ENCODE data around the gene ERAP2.

The ERAP2 gene

DNA sequence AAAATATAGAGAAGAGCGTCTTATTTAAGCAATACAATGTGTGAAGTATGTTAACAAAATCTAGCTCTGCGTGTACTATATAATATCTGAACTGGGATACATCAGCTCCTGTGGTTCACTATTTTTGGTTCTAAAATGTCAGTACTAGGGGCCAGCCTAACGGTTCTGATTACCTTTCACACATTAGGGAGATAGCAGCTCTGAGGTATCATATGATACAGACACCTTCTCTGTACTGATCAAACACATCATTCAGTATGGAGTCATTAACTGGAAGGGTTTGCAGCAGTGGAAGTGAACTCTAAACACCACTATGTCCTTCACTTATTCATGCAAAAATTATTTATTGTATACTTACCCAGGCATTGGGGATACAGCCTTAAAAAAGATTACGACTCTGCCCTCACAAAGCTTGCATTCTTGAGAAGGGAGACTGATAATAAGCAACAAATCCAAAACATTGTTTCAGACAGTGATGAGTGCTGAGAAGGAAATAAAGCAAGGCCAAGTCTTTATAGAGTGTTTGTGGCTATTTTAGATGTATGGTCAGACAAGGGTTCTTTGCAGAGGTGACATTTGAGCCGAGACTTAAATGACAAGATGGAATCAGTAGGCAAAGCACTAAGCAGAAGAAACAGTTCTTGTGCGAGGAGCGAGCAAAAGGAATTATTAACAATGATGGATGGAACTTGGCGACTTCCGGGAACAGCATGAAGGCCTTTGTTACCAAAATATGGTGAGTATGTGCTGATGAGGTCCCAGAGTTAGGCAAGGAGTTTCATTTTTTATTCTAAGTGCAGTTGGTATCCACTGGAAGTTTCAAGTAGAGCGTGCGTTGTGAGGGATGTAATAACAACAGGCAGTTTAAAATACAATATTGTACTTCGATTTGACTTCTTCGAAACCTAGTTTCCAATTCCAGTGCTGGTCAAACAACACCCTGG is 57.7 kb downstream of the ERAP2 start:
- DNase-seq (ENCODE audit: low read depth in 2 of 2), result no peak

GRCh38 chr5:96934708-96935558 is 58.6 kb downstream of the ERAP2 start:
- DNase-seq (ENCODE audit: low read depth in 2 of 2), result peak; percentile 78 to 90

DNA sequence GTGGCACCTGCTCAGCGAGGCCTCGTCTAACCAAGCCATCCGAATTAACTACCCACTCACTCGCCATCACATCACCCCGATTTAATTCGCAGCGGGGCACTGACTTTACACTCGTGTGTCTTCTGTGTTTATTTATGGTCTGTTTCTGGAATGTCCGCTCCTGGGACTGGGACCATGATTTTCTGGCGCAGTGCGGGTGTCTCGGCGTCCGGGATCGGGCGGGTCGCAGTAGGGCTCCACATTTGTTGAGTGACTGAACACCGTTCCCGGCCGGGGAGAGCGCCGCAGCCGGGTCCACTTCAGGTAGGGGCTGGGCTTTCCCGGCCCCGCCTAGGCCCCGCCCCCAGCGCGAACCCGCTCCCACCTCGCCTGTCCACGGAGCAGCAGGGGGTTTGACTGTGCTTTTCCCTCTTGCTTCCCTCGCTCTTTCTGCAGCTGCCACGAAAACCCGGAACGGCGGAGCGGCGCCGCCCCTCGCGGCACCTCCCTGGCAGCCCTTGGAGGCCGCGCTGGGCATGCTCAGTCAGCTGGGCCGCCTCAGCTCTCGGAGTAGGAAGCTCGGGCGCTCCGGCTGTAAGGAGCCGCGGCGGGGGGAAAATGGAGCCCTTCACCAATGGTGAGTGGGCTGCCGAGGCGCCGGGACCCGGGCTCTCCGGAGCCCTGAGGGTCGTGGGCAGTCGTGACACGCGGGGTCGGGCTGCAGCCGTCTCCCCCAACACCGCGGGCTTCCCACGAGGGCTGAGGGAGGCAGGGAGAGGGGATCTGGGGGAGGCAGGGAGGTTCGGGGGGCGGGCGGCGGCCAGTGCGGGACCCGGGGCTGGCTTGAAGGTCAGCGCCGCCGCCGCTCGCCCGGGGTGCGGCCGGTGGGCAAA is 59.5 kb downstream of the ERAP2 start, which contains the start of gene LNPEP:
LNPEP (plus strand) TSS at position 522 of the 872 bp plus-strand sequence; CDS start at position 598, 76 bp downstream.
- peak; percentile 87 to 92 for DNase-seq (ENCODE audit: low read depth in 2 of 2)

DNA sequence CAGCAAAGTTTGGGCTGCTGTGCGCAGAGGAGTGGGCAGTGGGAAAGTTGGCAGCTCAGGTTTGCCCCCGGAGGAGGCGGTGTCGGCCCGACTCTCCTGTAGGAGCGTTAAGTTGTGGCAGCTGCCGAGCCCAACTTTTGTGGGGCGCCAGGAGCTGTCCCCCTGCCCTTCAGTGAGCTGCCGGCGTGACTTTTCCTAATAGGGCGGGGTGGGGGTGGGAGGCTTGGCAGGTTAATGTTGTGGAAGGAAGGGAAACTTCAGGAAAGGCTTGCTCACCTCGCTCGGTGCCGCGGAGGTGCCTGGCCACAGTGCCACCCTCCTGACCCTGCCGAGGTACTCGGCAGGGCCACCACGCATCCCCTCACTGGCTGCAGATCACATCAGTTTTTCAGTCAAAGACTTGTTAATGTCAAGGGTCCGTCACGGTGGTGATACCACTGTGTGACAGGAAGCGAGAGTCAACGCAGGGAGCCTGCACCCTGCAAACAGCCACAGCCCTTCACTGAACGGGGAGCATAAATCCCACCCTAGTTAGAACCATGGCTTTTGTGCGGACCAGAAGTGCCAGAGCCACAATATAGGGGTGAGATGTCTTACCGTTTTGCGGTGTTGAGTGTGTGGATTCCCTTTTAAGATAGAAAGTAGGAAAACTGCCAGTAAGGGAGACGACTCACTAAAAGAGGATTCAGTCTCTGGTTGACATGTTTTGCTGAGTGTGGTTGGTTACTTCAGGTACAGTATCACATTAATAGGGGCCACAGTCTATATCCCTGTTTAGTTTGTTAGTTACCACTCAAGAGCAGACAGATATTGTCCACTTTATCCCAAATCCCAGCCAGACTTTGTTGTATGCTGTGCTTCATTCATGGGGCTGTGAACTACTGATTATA is 60.4 kb downstream of the ERAP2 start:
- DNase-seq (ENCODE audit: low read depth in 2 of 2), result peak; percentile 27 to 35

- DNase-seq (ENCODE audit: low read depth in 2 of 2), result no peak
Observed at GRCh38 chr5:96940586-96940985, 64.3 kb downstream of the ERAP2 start.

GRCh38 chr5:96941140-96941539 is 64.8 kb downstream of the ERAP2 start:
- DNase-seq (ENCODE audit: low read depth in 2 of 2), result no peak

GRCh38 chr5:96942078-96942477 is 65.8 kb downstream of the ERAP2 start:
- peak in 1 of 2 donors; percentile 35 for DNase-seq (ENCODE audit: low read depth in 2 of 2)

DNA sequence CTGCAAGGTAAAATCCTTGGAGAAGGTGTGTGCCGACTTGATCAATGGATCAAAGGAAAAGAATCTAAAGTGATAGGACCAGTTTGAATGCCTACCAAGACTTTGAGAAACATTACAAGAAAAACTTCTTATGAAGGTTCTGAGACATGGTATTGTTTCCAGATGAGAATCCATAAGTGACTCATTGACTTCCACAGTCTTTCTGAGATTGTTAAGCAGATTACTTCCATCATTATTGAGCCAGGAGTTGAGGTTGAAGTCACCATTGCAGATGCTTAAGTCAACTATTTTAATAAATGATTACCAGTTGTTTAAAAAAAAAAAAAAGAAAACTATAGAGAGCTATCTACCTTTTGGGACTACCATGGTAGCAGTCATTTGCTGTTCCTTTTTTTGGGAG is 66.6 kb downstream of the ERAP2 start:
- no peak for DNase-seq (ENCODE audit: low read depth in 2 of 2)

GRCh38 chr5:96943799-96944198 is 67.5 kb downstream of the ERAP2 start:
- no peak for DNase-seq (ENCODE audit: low read depth in 2 of 2)

DNA sequence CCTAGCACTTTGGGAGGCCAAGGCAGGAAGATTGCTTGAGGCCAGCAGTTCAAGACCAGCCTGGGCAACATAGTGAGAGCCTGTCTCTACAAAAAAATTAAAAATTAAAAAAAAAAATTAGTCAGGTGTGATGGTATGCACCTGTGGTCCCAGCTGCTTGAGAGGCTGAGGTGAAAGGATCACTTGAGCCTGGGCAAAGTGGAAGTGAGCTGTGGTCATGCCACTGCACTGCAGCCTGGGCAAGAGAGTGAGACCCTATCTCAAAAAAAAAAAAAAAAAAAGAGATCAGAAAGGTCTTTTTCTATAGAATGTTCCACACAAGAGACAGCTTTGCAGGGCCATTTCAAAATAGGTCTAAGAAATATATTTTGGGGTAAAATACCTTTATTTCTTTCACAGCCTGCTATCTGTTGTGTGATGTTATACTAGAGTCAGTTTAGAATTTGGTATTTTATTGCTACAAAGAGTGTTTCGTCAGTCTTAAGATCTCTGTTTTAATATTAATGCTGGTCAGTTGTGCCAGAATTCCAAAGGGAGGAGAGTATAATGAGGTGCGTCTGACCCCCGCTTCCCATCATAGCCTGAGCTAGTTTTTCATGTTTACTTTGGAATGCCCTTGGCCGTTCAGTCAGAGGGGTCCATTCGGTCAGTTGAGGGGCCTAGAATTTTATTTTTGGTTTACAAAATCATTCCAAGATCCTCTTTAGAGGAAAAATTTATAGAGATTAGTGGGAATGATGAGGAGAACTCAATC is 69.0 kb downstream of the ERAP2 start:
- DNase-seq (ENCODE audit: low read depth in 2 of 2), result no peak

DNA sequence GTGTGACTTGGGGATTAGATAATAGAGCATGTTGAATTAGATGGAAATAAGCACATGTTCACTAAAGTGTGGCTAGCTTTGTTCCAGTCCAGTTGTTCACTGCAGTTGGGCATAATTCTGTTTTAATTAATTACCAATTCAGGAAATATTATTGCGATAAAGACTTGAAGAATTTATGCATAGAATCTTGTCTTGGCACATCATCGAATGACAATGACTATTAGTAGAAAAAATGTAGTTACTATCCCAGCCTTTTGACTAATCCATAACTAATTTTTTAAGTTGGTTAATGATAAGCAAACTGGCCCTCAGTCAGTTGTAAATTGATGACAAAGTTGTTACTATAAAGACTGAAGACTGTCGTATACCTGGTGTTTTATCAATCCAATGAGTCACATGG is 70.1 kb downstream of the ERAP2 start:
- no peak for DNase-seq (ENCODE audit: low read depth in 2 of 2)

DNA sequence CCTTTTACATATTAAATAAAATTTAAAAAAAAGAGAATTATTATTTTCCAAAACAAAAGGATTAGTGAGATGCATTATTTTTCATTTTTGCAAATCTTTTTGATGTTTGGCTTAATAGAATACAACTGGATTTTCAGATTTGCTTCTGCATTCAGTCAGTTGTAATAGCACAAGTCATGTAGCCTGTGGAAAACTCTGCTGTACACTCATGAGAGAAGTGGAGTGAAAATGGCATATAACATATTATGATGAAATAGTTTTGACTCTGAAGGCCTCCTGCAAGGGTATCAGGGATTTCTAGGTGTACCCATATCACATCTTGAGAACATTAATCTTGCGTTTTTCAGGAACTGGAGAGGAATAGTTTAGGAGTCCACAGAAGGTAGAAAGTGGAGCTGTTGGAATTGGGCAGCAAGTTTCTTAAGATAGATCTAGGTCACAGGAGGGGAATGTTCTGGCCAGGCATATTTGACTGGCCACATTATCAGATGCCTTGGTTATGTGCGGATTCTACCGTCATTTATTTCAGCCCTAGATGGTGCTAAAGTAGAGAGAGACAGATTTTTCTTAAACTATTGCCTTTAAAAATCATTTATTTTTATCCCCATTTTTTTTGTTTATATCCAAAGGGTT is 75.9 kb downstream of the ERAP2 start:
- DNase-seq (ENCODE audit: low read depth in 2 of 2), result no peak

DNA sequence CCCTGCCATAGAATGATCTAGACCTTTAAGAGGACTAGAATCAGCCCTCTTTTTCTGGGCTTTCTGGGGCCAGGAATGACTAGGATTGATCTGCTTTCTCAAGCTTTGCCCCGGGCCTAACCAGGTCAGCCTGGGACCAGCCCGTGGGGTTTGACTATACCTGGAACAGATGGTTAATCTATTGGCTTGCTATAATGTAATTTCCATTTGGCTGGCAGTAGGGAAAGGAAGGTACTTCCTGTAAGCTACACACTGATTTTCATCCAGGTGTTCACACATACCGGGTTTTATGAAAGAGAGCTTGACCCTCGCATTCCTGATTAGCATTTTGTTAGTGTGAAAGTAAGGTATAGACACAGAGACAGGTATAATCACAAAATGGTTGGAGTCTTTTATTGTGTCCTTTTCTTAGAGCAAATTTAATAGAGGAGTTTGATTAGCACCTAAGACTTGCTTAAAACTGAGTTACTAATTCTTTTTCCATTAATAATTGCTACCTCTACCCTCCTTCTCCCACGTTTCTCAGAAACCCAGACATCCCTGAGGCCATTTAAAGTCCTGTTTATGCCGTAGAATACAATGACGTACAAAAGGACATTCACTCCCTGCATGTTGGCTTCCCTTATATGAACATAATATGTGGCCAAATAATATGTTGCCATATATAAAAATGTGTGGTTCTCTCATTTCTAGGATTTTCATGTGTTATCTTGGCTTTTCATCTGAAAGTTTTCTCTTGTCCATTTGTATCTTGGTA is 76.9 kb downstream of the ERAP2 start:
- no peak for DNase-seq (ENCODE audit: low read depth in 2 of 2)

GRCh38 chr5:96957254-96958049 is 81.2 kb downstream of the ERAP2 start:
- no peak for DNase-seq (ENCODE audit: low read depth in 2 of 2)

DNA sequence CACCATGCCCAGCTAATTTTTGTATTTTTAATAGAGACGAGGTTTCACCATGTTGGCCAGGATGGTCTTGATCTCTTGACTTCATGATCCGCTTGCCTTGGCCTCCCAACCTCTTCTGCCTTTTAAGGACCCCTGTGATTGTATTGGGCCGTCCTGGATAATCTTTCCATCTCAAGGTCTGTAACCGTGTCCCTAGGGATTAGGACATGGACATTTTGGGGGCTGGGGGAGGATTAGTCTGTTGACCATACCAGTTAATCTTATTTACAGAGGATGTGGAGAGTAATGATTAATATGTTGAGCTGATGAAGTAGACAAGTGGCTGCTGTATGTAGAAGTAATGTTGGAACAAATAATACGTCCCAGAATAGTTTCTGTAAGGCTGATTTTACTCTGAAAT is 82.7 kb downstream of the ERAP2 start:
- no peak for DNase-seq (ENCODE audit: low read depth in 2 of 2)

GRCh38 chr5:96961053-96961452 is 84.8 kb downstream of the ERAP2 start:
- DNase-seq (ENCODE audit: low read depth in 2 of 2), result no peak

GRCh38 chr5:96962540-96962991 is 86.3 kb downstream of the ERAP2 start:
- no peak for DNase-seq (ENCODE audit: low read depth in 2 of 2)

GRCh38 chr5:96963267-96963666 is 87.0 kb downstream of the ERAP2 start:
- DNase-seq (ENCODE audit: low read depth in 2 of 2), result no peak
